OCI-M2 (cell line): ENCODE data around the gene RASD1.

ENCODE experiments used
- DNase-seq: peaks from one replicate; lab custom pipeline; 2025; ENCODE audit not compliant: unreplicated experiment; lab: John Stamatoyannopoulos, UW

Gene RASD1

DNA sequence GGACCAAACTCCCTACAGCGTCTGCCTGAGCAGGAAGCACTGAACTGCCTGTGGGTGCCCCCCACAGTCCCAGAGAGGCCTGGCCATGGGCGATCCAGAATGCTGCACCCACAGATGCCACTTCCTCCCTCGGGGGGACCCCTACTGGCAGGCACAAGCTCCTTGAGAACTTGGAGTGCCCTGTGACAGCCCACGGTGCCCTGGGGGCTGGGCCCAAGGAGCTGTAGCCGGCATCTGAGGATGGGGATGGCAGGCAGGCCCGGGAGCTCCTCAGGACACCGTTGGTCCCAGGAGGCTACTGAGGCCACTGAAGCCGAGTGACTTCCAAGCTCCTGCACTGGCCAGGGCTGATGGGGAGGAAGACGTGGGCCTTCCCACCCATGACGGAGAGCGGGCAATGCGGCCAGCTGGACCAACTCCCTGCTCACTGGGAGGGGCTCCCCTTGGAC is 15.1 kb upstream of the RASD1 start:
- no peak for DNase-seq

DNA sequence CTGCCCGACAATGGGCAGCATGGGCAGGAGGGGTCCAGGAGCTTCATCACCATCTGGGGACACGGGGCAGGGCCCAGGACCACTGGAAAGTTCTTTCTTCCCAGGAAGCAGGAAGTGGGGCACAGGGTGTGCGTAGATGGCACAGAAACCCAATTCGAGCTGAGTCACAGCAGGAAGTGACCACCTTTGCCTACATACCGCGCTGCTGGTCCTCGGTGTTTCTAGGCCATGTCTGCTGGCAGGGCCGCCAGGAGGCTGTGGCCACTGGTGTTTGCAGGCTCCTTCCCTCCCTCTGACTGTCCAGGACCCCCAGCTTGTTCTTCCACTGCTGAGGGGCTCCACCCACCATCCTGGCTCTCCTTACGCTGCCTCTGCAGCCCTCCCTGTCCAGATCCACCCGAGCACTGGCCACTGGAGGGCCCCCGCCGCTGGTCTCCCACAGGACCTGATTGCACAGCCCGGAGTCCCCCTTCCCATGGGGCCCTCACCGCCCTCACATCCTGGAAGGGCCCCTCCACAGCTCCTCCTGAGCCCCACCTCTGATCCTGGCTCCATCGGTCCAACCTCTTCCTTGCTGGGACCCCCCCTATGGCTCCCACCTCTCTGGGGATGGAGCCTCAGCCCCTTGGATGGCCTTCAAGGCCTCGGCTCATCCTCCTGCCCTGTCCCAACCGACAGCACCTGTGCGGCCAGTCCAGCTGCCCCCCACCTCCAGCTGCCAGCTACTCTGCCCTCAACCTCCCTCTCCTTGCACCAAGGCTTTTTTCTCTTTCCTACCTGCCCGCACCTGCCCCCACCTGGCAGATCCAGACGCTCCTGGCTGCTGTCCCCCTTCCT is 14.5 kb upstream of the RASD1 start:
- DNase-seq: no peak

DNA sequence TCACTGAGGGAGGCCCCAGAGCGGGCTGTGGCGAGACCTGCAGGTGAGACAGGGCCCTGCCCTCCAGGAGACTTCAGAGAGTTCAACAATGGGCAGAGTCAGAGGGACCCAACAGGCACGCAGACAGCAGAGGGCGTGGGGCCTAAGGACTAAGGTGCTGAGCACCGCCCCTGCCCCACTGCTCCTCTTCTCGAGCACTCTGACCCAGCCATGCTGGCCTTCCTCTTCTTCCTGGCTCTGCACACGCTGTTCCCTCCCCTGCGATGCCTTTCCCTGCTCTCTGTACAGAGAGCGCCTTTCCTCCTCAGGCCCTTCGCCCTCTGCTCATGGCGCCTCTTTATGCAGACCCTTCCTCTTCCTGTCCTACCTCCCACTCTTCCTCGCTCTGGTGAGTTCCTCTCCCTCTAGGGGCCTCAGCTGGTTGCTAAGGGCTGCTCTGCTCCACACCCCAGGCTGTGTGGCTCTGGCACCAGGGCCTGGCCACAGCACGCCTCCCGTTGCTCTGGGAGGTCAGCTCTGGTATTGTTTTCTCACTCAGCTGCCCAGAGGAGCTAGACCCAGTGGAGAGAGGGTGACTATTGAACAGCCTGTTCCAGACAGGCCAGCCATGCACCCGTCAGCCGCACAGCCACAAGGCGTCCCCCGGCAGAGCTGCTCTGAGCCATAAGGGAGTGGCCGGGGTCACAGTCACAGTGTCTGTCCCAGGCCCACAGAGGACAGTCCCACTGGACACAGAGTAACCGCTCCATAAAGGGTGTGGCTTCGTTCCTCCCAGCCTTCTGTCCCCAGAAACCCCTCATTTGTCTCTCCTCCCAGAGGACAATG is 13.6 kb upstream of the RASD1 start:
- DNase-seq: no peak

DNA sequence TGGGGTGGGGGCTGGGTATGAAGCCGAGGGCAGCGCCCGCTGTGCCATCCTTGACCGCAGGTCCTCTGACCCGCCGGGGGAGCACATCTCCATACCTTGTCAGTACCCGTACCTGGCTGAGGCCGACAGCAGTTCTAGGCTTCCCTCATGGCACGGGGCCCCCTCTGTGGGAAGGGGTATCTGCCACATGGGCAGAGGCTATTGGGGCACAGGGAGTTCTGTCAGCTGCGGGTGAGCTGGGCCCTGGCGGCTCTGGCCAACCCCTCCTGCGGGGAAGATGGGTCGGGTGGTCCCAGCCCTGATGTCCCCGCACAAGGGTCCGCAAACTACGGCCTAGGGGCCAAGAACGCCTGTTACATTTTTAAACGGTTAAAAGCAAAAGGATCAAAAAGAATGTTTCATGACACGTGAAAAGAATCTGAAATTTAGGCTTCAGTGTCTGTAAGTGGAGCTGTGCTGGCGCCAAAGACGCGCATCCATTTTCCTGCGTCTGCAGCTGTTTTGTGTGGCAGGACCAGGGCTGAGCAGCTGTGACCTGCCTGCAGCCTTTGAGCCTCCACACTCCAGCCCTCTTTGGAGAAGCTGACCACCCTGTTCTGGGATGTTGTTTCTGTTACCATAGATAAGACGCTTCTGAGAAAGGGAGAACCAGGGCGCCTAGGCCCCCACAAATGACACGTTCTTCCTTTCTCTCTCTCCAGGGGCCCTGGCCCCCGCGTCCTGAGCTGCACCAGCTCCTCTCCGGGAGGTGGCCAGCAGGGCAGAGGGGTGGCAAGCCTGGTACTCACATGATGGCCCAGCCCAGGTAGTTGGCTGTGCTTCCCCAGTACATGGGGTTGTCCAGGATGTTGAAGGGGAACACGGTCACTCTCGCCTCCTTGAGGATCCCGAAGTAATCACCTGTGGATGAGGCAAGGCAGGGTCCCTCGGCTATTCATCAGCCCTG is 12.7 kb upstream of the RASD1 start:
- DNase-seq: no peak

DNA sequence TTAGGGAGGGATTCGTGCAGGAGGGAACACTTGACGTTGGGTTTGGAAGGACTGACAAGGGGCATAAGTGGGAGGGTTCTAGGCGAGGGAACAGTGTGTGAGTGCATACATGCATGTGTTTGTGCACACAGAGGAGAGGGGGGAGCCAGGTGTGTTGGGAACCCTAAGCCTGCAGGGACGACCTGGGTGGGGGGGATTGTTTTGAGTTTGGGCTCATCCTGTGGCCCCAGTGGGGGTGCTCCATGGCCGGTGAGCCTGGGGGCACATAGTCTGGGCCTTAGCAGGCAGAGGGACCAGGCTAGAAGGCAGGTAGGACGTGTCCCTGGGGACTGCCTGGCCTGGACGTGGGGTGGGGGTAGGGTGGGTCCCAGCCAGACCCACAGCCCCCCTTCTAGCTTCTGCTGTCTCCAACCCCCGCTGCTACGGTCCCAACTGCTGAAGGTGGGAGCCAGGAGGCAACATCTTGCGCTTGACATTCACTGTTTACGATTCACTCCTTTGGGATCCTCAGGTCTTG is 11.9 kb upstream of the RASD1 start:
- no peak for DNase-seq

DNA sequence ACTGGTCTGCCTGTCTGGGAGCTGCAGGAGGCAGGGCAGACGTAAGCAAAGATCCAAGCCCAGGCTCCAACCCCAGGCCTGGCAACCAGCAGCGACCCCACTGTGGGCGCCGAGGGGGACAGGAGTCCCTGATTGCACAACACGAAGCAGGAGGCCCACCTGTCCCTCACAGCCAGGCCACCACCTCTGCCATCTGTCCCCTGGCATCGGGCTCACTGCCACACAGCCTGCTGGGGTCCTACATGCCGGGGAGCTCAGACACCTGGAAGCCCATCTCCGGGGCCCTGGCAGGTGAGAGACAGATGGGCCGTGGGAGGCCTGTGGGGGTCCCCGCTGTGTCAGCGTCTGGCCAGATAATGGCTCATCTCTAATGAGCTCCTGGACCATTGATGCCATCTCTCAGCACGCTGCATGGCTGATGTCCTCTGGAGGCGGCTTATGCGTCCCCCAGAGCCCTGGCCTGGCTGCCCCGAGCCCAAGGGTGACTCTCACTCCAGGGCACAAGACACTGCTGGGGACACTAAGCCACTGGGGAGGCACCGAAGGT is 11.3 kb upstream of the RASD1 start:
- DNase-seq: no peak

DNA sequence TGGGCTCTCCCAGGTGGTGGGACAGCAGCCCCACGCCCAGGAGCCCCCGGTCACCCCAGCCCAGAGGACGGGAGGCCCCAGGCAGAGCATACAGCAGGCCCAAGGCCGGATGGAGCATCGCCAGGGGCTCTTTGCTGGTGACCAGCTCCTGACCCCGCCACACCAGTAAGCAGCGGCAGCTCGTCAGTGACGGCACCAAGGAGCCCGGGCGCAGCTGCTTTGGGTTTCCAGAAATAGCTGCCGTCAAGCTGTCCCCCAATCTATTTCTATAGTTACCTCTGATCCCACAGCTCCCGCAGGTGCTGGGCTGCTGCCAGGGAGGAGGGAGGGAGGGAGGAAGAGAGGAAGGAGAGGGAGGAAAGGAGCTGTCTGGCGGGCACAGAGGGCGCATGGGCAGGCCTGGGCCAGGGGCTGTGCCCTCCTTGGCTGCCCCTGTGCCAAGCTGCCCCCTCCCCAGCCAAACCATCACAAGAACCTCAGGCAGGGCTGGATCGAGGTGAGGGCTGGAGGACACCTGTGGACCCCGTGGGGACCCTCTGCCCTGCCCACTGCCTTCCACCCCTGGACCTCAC is 10.8 kb upstream of the RASD1 start:
- DNase-seq: no peak

DNA sequence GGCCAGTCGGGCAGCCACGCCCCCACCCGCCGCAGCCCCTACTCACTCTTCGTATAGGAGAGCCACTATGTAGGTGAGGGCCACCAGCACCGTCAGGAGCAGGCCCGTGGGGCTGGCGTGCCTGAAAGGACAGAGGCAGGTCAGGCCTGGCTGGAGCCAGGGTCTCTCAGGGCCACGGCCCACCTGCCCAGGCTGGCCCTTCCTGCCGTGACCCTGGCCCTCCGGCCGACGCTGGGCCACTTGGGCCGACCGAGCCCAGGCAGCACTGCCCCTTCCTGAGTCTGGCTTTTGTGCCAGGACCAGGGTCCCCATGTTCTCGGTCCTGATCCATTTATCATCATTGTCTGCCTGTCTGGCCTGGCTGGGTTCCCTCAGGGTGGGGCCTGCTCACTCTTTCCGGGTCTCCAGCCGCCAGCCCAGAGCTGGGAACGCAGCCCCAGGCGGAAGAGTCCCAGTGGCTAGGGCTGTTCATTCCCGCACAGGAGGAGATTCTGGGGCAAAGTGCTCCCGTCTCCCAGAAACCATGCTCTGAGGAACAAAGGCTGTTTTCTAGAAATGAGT is 10.1 kb upstream of the RASD1 start:
- no peak for DNase-seq

DNA sequence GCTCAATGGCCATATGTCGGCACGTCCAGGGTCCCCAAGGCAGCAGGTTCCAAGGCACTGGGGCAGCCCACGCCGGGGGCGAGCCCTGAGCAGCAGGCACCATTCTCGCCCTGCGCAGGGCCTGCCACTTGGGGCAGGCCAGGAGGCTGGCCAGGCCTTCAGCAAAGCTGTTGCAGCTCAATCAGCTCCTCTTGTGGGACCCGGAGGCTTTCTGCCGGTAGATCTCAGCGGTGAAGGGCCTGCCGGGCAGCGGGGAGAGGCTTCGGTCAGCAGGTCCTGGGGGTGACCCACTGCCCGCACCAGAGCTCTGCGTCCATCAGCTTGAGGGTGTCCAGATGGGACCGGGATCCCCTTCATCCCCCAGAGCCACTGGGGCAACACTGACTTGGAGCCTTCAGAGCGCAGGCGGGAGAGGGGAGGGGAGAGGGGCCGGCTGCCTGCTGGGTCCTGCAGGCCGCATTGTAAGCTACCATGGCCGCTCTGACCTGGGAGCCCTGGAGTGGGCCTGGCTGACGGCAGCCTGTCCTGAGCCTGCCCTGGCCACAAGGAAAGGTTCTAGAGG is 9.5 kb upstream of the RASD1 start:
- DNase-seq: no peak

DNA sequence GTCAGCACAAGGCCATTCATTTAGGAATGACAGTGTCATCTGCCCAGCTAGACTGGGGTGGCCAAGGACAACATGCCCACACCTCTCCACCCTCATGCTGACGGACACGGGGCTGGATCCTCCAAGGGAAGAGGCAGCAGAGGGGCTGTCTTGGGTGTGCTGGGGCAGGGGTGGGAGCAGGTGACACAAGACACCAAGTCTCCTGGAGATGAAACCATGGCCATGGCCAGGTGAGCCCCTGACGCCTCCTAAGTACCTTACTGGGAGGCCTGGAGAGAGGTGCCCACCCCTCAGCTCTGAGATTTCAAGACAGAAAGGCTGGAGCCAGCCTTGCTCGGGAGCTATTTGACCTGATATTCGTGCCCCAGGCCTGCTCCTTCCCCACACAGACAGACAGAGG is 9.0 kb upstream of the RASD1 start:
- DNase-seq: no peak

DNA sequence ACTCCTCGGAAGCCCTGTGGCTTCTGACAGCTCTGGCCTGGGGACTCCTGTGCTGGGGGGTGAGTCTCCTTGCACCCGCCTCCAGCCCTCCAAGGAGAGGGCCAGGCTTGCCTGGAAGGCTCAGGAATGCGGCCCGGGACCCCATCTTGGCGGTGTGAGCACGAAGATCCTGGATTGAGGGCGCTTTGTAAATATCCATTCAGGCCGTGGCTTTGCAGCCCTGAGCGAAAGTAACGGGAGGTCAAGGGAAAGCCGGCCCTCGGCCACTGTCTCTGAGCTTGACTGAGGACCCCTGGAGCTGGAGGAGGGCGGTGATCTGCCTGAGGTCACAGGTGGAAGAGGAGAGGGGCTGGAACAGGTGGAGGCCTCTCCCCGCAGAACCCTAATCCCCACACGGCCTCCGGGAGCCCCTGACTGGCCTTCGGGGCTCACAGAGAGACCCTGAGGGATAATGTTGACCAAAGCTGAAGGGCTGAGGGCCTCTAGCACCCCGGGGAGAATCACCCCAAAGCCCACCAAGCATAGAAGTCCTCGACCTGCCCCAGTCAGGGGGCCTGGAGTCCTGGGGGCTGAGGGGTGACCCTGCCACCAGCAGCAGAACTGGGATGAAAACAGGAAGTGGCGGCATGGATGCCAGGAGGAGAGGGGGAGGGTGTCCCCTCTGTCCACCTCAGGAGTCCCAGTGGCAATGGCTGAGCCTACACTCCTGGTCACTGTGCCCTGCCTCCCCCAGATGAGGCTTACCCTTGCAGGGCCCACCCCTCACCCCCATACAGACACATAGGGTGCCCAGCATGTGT is 8.3 kb upstream of the RASD1 start:
- DNase-seq: no peak

DNA sequence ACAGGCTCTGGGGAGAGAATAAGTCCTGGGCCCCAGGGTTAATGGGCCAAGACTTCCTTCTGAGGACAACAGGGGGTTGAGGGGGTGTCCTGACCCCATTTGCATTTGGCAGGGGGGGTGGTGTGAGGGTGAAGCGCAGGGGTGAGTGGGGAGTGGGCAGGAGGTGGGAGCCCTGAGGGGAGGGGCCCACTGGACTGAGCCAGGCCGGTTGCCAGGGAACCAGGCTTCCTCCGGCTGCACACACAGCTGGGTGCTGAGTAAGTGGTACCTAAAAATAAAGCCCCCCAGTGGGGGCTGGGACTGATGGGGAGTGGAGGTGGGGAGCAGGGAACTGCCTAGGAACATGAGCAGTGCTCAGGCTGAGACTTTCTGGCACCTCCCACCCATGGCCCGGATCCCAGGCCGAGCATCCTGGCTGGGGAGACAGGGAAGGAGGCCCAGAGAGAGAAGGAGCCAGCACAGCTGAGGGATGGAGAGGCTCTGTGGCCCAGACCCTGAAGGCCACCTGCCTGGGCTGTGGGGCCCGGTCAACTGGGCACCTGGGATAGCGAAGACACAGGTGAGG is 7.5 kb upstream of the RASD1 start:
- DNase-seq: no peak

DNA sequence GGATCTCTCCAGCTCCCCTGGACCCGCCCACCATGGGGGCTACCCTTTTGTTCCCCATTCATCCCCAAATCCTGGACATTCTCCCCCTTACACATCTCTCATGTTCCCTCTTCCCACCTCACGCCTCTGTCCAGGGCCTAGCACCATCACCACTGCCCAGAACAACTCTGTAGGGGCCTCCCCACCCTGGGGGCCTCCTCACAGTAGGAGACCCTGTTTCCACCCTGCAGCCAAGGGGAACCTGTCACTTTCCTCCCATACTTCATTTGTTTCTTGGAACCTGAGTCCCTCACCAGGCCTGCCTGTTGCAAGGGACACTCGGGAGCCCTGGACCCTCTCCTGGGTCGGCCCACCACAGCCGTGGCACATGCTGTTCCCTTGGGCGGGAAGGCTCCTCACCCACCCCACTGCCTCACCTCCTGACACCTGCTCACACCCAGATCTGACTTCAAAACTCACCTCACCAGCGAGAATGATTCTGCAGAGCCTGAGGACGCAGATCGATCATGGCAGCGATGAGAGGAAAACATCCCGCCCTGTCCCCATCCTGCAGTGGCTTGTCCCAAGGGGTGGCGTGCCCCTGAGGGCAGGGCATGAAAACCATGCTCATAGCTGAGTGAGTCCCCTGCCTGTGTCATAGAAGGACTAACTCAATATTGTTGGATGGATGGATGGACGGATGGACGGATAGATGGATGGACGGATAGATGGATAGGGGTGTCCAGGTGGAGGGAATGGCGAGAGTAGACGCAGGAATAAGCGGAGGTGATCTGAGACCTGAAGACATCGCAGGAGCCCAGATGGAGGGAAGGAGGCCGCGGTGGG is 6.8 kb upstream of the RASD1 start:
- DNase-seq: no peak

DNA sequence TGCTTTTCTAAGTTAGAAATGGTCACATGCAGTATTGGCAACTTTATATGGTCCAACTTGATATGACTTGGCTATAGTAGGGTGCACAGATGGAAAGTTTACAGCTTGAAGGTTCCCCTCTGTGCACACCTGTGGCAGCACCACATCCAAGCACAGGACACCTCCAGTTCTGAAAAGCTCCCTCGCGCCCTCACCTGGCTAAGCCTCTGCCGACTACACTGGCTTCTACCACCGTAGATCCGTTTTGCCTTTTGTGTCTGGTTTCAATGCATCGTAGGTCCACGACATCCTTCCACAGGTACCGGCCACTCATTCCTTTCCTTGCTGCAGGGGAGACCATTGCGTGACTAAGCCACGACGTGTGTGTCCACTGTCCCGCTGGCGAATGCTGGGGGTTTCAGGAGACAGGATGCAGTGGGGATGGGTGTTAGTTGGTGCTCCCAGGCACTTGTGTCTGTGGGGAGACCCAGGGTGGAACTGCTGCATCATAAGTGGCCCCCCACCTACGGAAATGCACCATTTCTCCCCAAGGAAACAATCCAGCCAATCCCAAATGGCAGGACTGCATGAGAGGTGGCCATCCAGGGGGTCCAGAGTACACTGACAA is 4.9 kb upstream of the RASD1 start:
- no peak for DNase-seq

DNA sequence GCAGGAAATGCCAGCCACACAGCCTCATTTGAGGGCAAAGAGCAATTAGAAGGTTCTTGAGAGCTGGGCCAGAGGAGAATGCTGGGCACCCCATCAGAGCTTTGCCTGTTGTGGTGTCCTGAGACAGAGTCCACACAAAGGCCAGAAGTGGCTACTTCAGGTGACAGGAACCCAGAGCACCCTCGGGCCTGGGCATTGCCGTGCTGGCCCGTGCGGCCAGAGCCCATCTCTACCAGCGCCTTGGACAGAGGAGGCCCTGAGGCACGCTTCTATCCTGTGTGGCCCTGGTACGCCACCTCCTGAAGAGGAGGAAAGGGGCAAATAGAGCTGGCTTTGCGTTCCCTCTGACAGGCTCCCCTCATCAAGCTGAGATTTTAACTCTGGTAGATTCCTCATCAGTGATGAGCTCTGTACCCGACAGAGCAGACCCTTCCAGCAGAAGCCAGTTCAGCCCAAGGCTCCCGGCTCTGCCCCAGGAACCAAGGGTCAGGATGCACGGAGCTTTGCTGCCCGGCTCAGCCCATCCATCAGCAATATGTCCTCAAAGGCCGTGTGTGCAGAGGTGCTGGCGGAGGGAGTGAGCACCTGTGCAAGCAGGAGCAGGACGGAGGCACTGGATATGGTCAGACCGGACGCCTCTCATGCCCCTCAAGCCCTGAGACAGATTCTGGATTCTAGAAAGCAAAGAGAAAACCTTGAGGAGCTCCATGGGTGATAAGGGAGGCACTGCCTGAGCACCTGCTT is 3.4 kb upstream of the RASD1 start:
- no peak for DNase-seq

DNA sequence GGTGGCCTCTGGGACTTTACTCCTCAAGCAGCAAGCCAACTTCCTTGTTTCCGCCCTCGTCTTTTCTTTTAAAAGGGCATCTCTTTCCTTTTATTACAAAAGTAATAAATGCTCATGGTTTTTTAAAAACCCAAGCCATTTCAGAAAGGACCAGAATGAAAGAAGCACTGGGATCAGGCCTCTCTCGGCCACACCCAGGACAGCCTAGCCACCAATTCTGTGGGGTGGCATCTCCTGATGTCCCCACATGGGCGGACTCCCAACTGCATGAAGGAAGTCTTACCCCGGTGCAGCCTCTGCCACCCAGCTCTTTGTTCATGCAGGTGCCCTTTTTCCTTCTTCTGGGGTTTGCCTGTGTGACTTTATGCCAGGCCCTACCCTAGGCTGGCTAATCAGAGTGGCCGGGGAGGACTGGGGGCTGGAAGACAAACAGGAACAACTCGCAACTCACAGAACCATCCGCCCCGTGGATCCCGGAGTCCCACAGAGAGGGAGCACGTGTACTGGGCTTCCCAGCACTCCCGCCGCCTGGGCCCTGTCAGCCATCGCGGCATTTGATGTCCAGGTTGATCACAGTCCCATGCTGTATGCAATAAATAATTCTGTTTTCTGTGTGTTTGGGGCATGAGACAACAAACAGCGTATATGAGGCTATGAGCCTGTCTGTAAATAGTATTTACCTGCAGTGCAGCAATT is 2.6 kb upstream of the RASD1 start:
- no peak for DNase-seq
